GM12891 (cell line): ENCODE results near the gene TAF6L.

Source experiments
- POLR2A ChIP-seq: IDR thresholded peaks from 2 replicates; pipeline ENCODE4 v1.6.1; 2011; ENCODE audit warnings: low read depth, low read length, control low read depth
- POLR2AphosphoS5 ChIP-seq: IDR thresholded peaks from 2 replicates; pipeline ENCODE4 v1.6.1; 2011; ENCODE audit warnings: low read depth, low read length, control low read depth
- SPI1 ChIP-seq: IDR thresholded peaks from 2 replicates; pipeline ENCODE4 v1.6.1; 2011; ENCODE audit warnings: low read depth, low read length, control low read depth
- TAF1 ChIP-seq: IDR thresholded peaks from 2 replicates; pipeline ENCODE4 v1.6.1; 2011; ENCODE audit warnings: low read depth, low read length, control low read depth

DNA sequence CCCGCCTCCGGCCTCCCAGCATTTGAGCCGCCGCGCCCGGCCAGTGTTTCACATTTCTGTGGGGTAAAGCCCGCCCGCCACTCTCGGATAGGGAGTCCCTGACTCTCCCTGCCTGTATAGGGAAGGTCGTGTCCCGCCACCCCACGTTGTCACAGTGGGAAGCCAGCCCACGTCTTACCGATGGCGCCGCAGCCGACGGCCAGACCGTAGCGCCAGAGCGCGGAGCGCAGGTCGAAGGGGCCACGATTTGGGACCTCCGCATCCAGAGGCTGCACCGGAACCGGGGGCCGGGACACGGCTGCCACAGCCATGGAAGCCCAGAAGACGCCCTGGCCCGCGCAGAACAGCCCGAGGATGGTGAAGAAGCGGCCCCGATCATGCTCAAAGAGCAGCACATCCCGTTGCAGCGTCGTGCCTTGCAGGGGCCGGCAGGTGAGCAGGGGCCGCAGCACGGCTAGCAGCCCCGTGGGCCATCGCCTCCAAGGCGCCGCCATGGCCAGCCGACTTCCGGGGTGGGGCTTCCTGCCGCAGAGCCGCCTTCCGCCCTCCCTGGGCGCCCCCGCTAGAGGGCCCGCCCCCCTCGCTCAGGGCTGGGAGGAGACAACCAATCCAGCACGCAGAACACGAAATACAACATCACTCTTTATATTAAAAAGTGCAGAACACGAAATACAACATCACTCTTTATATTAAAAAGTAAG is 20.5 kb downstream of the TAF6L start, which contains the start of gene TMEM223:
- peak; percentile 97 for TF ChIP-seq POLR2AphosphoS5
- no peak for TF ChIP-seq SPI1
- peak; percentile 96 for TF ChIP-seq POLR2A
- TF ChIP-seq TAF1 = peak; percentile 76
